BE2C (cell line): ENCODE measurements around the gene CD52.

Source experiments
- DNase-seq: peaks from one replicate; pipeline ENCODE4 v3.0.0-alpha.2; 2020
- H3K27me3 ChIP-seq: fragments of 250-450 bp; sonication (Bioruptor Pico); 2 replicates; pipeline ENCODE4 v1.5.1; 2020; ENCODE audit warnings: mild to moderate bottlenecking
- H3K36me3 ChIP-seq: fragments of 250-450 bp; sonication (Bioruptor Pico); 2 replicates; pipeline ENCODE4 v1.5.1; 2020; ENCODE audit warnings: mild to moderate bottlenecking
- H3K4me1 ChIP-seq: fragments of 250-450 bp; sonication (Bioruptor Pico); 2 replicates; pipeline ENCODE4 v1.5.1; 2020
- H3K4me3 ChIP-seq: 2 replicates; pipeline ENCODE4 v1.5.1; 2011; ENCODE audit warnings: low read depth, low read length
- H3K9me3 ChIP-seq: fragments of 250-450 bp; sonication (Bioruptor Pico); 2 replicates; pipeline ENCODE4 v1.5.1; 2020
- CTCF ChIP-seq: IDR thresholded peaks from 2 replicates; pipeline ENCODE4 v1.5.1; 2012; ENCODE audit warnings: mild to moderate bottlenecking, low read depth, low read length

CD52 gene

GRCh38 chr1:26368006-26368405 is 50.2 kb downstream of the CD52 start:
- H3K27me3 ChIP-seq, result no peaks in the 10 kb centered on the region
- no peak overlapping the region for H3K4me3 ChIP-seq
- no peaks in the 10 kb centered on the region for H3K9me3 ChIP-seq
- DNase-seq, result no peak
- H3K4me1 ChIP-seq, result no peaks in the 10 kb centered on the region
- no peak for TF ChIP-seq CTCF
- no peaks in the 10 kb centered on the region for H3K36me3 ChIP-seq

GRCh38 chr1:26368486-26368885 is 50.7 kb downstream of the CD52 start:
- TF ChIP-seq CTCF, result no peak
- no peak for DNase-seq
- Histone ChIP-seq H3K9me3 (no peaks in the 10 kb centered on the region), H3K4me3 (no peak overlapping the region), H3K36me3 (no peaks in the 10 kb centered on the region), H3K27me3 (no peaks in the 10 kb centered on the region), H3K4me1 (no peaks in the 10 kb centered on the region)
